Measurements from ENCODE around the gene VPS50.

DNA sequence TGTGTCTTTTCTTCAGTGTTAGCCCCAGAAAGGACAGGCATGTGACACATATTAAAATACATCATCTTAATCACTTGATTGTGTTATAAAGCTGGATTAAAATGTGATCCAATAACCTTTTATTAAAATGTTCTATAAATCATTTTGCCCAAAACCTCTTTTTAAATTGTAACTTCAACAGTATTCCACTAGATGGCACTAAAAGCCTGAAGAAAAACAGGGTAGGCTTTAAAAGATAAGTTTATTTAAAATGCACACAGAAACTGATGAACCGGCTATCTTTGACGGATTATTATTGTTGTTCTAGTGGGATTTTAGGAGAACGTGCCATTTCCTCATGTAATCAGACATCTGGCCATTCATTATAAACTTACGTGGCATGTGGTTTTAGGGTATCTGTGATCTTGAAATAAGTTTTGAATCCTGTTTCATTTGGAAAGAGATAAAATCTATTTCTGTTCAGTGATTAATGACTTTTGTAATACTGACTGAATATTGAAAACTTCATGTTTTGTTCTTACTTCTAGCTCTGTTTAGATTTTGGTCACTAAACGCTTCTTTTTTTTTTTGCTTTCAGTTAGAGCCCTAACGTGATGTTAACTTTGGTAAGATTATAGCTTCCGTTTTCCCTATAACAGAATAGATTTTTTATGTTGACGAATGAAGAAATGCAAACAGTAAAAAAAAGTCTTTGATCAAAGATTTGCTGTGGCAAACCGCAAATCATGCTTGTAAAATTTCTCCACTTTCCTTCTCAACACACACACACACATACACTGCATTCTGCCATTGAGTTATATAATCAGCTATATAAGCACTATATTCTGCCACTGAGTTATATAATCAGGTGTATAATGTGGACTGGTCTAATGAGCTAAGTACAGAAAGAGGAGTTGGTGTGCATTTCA lies 13.6 kb downstream of the VPS50 start:
- TF ChIP-seq, protein P1, sequence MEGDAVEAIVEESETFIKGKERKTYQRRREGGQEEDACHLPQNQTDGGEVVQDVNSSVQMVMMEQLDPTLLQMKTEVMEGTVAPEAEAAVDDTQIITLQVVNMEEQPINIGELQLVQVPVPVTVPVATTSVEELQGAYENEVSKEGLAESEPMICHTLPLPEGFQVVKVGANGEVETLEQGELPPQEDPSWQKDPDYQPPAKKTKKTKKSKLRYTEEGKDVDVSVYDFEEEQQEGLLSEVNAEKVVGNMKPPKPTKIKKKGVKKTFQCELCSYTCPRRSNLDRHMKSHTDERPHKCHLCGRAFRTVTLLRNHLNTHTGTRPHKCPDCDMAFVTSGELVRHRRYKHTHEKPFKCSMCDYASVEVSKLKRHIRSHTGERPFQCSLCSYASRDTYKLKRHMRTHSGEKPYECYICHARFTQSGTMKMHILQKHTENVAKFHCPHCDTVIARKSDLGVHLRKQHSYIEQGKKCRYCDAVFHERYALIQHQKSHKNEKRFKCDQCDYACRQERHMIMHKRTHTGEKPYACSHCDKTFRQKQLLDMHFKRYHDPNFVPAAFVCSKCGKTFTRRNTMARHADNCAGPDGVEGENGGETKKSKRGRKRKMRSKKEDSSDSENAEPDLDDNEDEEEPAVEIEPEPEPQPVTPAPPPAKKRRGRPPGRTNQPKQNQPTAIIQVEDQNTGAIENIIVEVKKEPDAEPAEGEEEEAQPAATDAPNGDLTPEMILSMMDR (IDR thresholded peaks at IDR 0.05; ENCODE audit: low read depth, low read length, poor library complexity, severe bottlenecking): peak; percentile 72
- no peak for TF ChIP-seq EZH2phosphoT487 (IDR thresholded peaks at IDR 0.05; ENCODE audit: borderline replicate concordance, low read length)

Measured in DOHH2 (cell line).